Left ventricle myocardium inferior (tissue), 1 donor: ENCODE measurements around the gene PPIC. TPM values are rescaled to one million over a fixed set of nuclear protein-coding genes. Genes with fewer than 3 reads are reported as not detected.
"Not testable (repeated sequence)": the region's sequence is repeated elsewhere in the genome, so short reads cannot be mapped to it uniquely, and the experiment has no call there.

Experiments used
- DNase-seq: peaks from one replicate; pipeline ENCODE4 v3.0.0-alpha.2; 2020
- H3K27ac ChIP-seq: fragments of 200-600 bp; replicated peaks from 2 replicates; pipeline ENCODE4 v1.8.0; 2021
- H3K27me3 ChIP-seq: fragments of 200-600 bp; 2 replicates; pipeline ENCODE4 v1.8.0; 2021; ENCODE audit warnings: low read depth
- H3K36me3 ChIP-seq: fragments of 200-600 bp; 2 replicates; pipeline ENCODE4 v1.8.0; 2021
- H3K4me1 ChIP-seq: fragments of 200-600 bp; 2 replicates; pipeline ENCODE4 v1.8.0; 2021
- H3K4me3 ChIP-seq: fragments of 200-600 bp; 2 replicates; pipeline ENCODE4 v1.8.0; 2021; ENCODE audit warnings: mild to moderate bottlenecking, moderate library complexity
- H3K9me3 ChIP-seq: fragments of 200-600 bp; replicated peaks from 2 replicates; pipeline ENCODE4 v1.8.0; 2021
- CTCF ChIP-seq: fragments of 200-600 bp; IDR thresholded peaks from 2 replicates; pipeline ENCODE4 v1.8.0; 2021; ENCODE audit warnings: antibody characterized with exemption, mild to moderate bottlenecking, borderline replicate concordance
- intact Hi-C: fragments of 100-400 bp; cut with micrococcal nuclease; formaldehyde crosslinking; loops from one replicate; pipeline ENCODE4 v1.11.0; 2022
- total RNA-seq: library from RNA; stranded (reverse); fragmentation: NEBNext Ultra II Directional; extraction: Animal tissue kit (Norgen Biotek cat#: 25700); gene quantifications from one replicate; pipeline ENCODE4 v1.2.1, GENCODE V29; 2021
- donor health status: DM: no; HTN: yes; CAD: no; lungs with severe emphysema.

The PPIC gene
- total RNA-seq, 1 donor from 2014 or later = 47.5 TPM

- no peaks in the 10 kb centered on the region for H3K9me3 ChIP-seq
- no peaks in the 10 kb centered on the region for H3K27me3 ChIP-seq
- intact Hi-C loops = no loop called here
- no peak for TF ChIP-seq CTCF
- H3K4me3 ChIP-seq = no peak overlapping the region
- no peaks in the 10 kb centered on the region for H3K36me3 ChIP-seq
- no peaks in the 10 kb centered on the region for H3K4me1 ChIP-seq
- DNase-seq = no peak
- H3K27ac ChIP-seq = no peak overlapping the region
These were observed 52.1 kb downstream of the PPIC start for GRCh38 chr5:122984425-122984824.

- H3K36me3 ChIP-seq = no peaks in the 10 kb centered on the region
- no peak for DNase-seq
- no peak overlapping the region for H3K27ac ChIP-seq
- H3K9me3 ChIP-seq = no peaks in the 10 kb centered on the region
- H3K4me1 ChIP-seq = no peaks in the 10 kb centered on the region
- TF ChIP-seq CTCF = no peak
- no peak overlapping the region for H3K4me3 ChIP-seq
- intact Hi-C loops = no loop called here
- no peaks in the 10 kb centered on the region for H3K27me3 ChIP-seq
These were observed 54.1 kb downstream of the PPIC start for GRCh38 chr5:122982376-122982775.

- intact Hi-C loops = no loop called here
- TF ChIP-seq CTCF = no peak
- Histone ChIP-seq H3K27ac (no peak overlapping the region), H3K4me3 (no peak overlapping the region), H3K4me1 (no peaks in the 10 kb centered on the region), H3K27me3 (no peaks in the 10 kb centered on the region), H3K9me3 (no peaks in the 10 kb centered on the region), H3K36me3 (no peaks in the 10 kb centered on the region)
- DNase-seq = no peak
These were observed 54.7 kb downstream of the PPIC start for GRCh38 chr5:122981846-122982245.

GRCh38 chr5:122978644-122979297, 57.8 kb downstream of the PPIC start:
- intact Hi-C loops = no loop called here

GRCh38 chr5:122978068-122978467, 58.5 kb downstream of the PPIC start:
- no peaks in the 10 kb centered on the region for H3K9me3 ChIP-seq
- no peak for TF ChIP-seq CTCF
- H3K27me3 ChIP-seq = no peaks in the 10 kb centered on the region
- H3K27ac ChIP-seq = no peak overlapping the region
- H3K4me1 ChIP-seq = no peaks in the 10 kb centered on the region
- DNase-seq = no peak
- intact Hi-C loops = no loop called here
- no peak overlapping the region for H3K4me3 ChIP-seq
- H3K36me3 ChIP-seq = no peaks in the 10 kb centered on the region

More at GRCh38 chr5:122978644-122979297, 57.8 kb downstream of the PPIC start:
- no peak for TF ChIP-seq CTCF
- Histone ChIP-seq H3K36me3 (no peaks in the 10 kb centered on the region), H3K27ac (no peak overlapping the region), H3K9me3 (no peaks in the 10 kb centered on the region), H3K4me3 (no peak overlapping the region), H3K4me1 (no peaks in the 10 kb centered on the region), H3K27me3 (no peaks in the 10 kb centered on the region)
- DNase-seq = no peak

GRCh38 chr5:122977319-122977718, 59.2 kb downstream of the PPIC start:
- H3K4me3 ChIP-seq = no peak overlapping the region
- no peak for TF ChIP-seq CTCF
- intact Hi-C loops = no loop called here
- H3K27me3 ChIP-seq = no peaks in the 10 kb centered on the region
- no peaks in the 10 kb centered on the region for H3K9me3 ChIP-seq
- H3K4me1 ChIP-seq = no peaks in the 10 kb centered on the region
- H3K27ac ChIP-seq = no peak overlapping the region
- H3K36me3 ChIP-seq = no peaks in the 10 kb centered on the region
- no peak for DNase-seq

- H3K27ac ChIP-seq, H3K4me3 ChIP-seq, H3K4me1 ChIP-seq, H3K27me3 ChIP-seq, DNase-seq, H3K9me3 ChIP-seq, H3K36me3 ChIP-seq, intact Hi-C loops: not testable (repeated sequence)
These were observed 62.3 kb downstream of the PPIC start for GRCh38 chr5:122974251-122974650.

- intact Hi-C loops, H3K9me3 ChIP-seq, H3K27ac ChIP-seq, H3K27me3 ChIP-seq, H3K4me3 ChIP-seq, H3K36me3 ChIP-seq, H3K4me1 ChIP-seq, DNase-seq: not testable (repeated sequence)
These were observed 62.8 kb downstream of the PPIC start for GRCh38 chr5:122973759-122974158.
